Activated CD4-positive, CD25-positive, alpha-beta regulatory T cell treated with anti-CD3 and anti-CD28 coated beads, Interleukin-2, amount 50 U/mL, for 24 hours (primary cell): ENCODE measurements around the gene OR2H2.
A peak's percentile ranks its signal among the peaks of the same experiment; 100 is the strongest.

Source experiments
- ATAC-seq, 2 donors: fragments of 150-1000 bp; cut with Tn5 transposase; one replicate each; pipeline ENCODE4 v1.10.0; 2021; ENCODE audit warnings: mild to moderate bottlenecking in 1 of 2, moderate library complexity in 1 of 2

Gene OR2H2

GRCh38 chr6:29584821-29585220 lies at the start of gene OR2H2:
Gene OR2H2, plus strand, starts transcription at chr6:29585121. Its CDS starts 2,824 bp downstream, at chr6:29587945.
- ATAC-seq: no peak

GRCh38 chr6:29537714-29538403 lies 47.1 kb upstream of the OR2H2 start:
- no peak for ATAC-seq

GRCh38 chr6:29547573-29547972 lies 37.3 kb upstream of the OR2H2 start:
- peak; percentile 89 to 92 for ATAC-seq

GRCh38 chr6:29552512-29553051 lies 32.3 kb upstream of the OR2H2 start:
- ATAC-seq: peak; percentile 73 to 75

GRCh38 chr6:29553268-29554057 lies 31.5 kb upstream of the OR2H2 start:
- ATAC-seq: peak; percentile 42 to 62

GRCh38 chr6:29554764-29555163 lies 30.2 kb upstream of the OR2H2 start:
- no peak for ATAC-seq

GRCh38 chr6:29557320-29557719 lies 27.6 kb upstream of the OR2H2 start:
- no peak for ATAC-seq

- no peak for ATAC-seq
These were observed 26.4 kb upstream of the OR2H2 start for GRCh38 chr6:29558439-29559079.

- no peak for ATAC-seq
These were observed 25.2 kb upstream of the OR2H2 start, which contains the start of gene UBD for GRCh38 chr6:29559524-29560287. Gene UBD, minus strand, starts transcription at chr6:29559732. Its CDS starts 31 bp downstream, at chr6:29559701.

GRCh38 chr6:29561091-29561490 lies 23.8 kb upstream of the OR2H2 start:
- ATAC-seq: no peak

GRCh38 chr6:29561606-29562181 lies 23.2 kb upstream of the OR2H2 start:
- no peak for ATAC-seq

GRCh38 chr6:29563435-29563965 lies 21.4 kb upstream of the OR2H2 start:
- no peak for ATAC-seq

GRCh38 chr6:29564875-29565274 lies 20.0 kb upstream of the OR2H2 start:
- ATAC-seq: no peak

- ATAC-seq: no peak
These were observed 18.1 kb upstream of the OR2H2 start for GRCh38 chr6:29566856-29567255.

- ATAC-seq: no peak
These were observed 17.4 kb upstream of the OR2H2 start for GRCh38 chr6:29567541-29567940.

GRCh38 chr6:29567991-29568390 lies 16.9 kb upstream of the OR2H2 start:
- no peak for ATAC-seq

GRCh38 chr6:29576056-29576455 lies 8.9 kb upstream of the OR2H2 start:
- no peak for ATAC-seq

- no peak for ATAC-seq
These were observed 7.4 kb upstream of the OR2H2 start for GRCh38 chr6:29577544-29577943.

- ATAC-seq: no peak
These were observed 4.6 kb downstream of the OR2H2 start for GRCh38 chr6:29589423-29590048.

- ATAC-seq: no peak
These were observed 5.4 kb downstream of the OR2H2 start for GRCh38 chr6:29590218-29590808.

GRCh38 chr6:29591677-29592076 lies 6.8 kb downstream of the OR2H2 start:
- no peak for ATAC-seq
